ENCODE measurements around the gene AGRN. TPM values are rescaled to one million over a fixed set of nuclear protein-coding genes. Genes with fewer than 3 reads are reported as not detected.
"Not testable (repeated sequence)": the region's sequence is repeated elsewhere in the genome, so short reads cannot be mapped to it uniquely, and the experiment has no call there.

AGRN gene
- total RNA-seq, 1 donor from 2014 or later = 13.0 TPM

- no peak for TF ChIP-seq CTCF (IDR thresholded peaks at IDR 0.05; ENCODE audit: borderline replicate concordance)
- H3K9me3 ChIP-seq (replicated peaks) = no peaks in the 10 kb centered on the region
- H3K4me3 ChIP-seq = no peak overlapping the region
- peaks cover 29% of the 10 kb centered on the region for H3K36me3 ChIP-seq
- no peak overlapping the region for H3K27ac ChIP-seq (replicated peaks)
- peaks cover 27% of the 10 kb centered on the region for H3K27me3 ChIP-seq (ENCODE audit: low read depth)
- H3K4me1 ChIP-seq = peaks cover 15% of the 10 kb centered on the region
- DNase-seq = no peak
- intact Hi-C loops (cut with micrococcal nuclease) = no loop called here
Measured at GRCh38 chr1:1054099-1054700, 34.3 kb downstream of the AGRN start.

- intact Hi-C loops (cut with micrococcal nuclease) = no loop called here
- H3K9me3 ChIP-seq (replicated peaks) = no peaks in the 10 kb centered on the region
- peaks cover 35% of the 10 kb centered on the region for H3K27me3 ChIP-seq (ENCODE audit: low read depth)
- H3K27ac ChIP-seq (replicated peaks) = no peak overlapping the region
- H3K4me1 ChIP-seq = peaks cover 23% of the 10 kb centered on the region
- no peak for DNase-seq
- no peak for TF ChIP-seq CTCF (IDR thresholded peaks at IDR 0.05; ENCODE audit: borderline replicate concordance)
- H3K4me3 ChIP-seq = no peak overlapping the region
- peaks cover 29% of the 10 kb centered on the region for H3K36me3 ChIP-seq
Measured at GRCh38 chr1:1054971-1055370, 35.1 kb downstream of the AGRN start.

- Histone ChIP-seq H3K27me3 (ENCODE audit: low read depth) (peaks cover 46% of the 10 kb centered on the region), H3K36me3 (peaks cover 21% of the 10 kb centered on the region), H3K9me3 (replicated peaks) (no peaks in the 10 kb centered on the region), H3K27ac (replicated peaks) (no peak overlapping the region), H3K4me3 (no peak overlapping the region), H3K4me1 (peaks cover 20% of the 10 kb centered on the region)
- no peak for TF ChIP-seq CTCF (IDR thresholded peaks at IDR 0.05; ENCODE audit: borderline replicate concordance)
- intact Hi-C loops (cut with micrococcal nuclease) = no loop called here
- DNase-seq = no peak
Measured at GRCh38 chr1:1055841-1056736, 36.2 kb downstream of the AGRN start.

GRCh38 chr1:1057769-1058087 is 37.8 kb downstream of the AGRN start:
- H3K9me3 ChIP-seq (replicated peaks); H3K36me3 ChIP-seq; DNase-seq; H3K27ac ChIP-seq (replicated peaks); intact Hi-C loops (cut with micrococcal nuclease); H3K4me3 ChIP-seq: not testable (repeated sequence)
- Histone ChIP-seq H3K27me3 (ENCODE audit: low read depth) (peaks cover 61% of the 10 kb centered on the region), H3K4me1 (peaks cover 26% of the 10 kb centered on the region)

- no peak overlapping the region for H3K27ac ChIP-seq (replicated peaks)
- H3K27me3 ChIP-seq (ENCODE audit: low read depth) = peaks cover 66% of the 10 kb centered on the region
- DNase-seq = no peak
- peaks cover 9% of the 10 kb centered on the region for H3K36me3 ChIP-seq
- intact Hi-C loops (cut with micrococcal nuclease) = no loop called here
- H3K4me1 ChIP-seq = peaks cover 27% of the 10 kb centered on the region
- H3K9me3 ChIP-seq (replicated peaks) = no peaks in the 10 kb centered on the region
- peak overlapping the region; percentile 72 for H3K4me3 ChIP-seq
- TF ChIP-seq CTCF (IDR thresholded peaks at IDR 0.05; ENCODE audit: borderline replicate concordance) = no peak
Measured at GRCh38 chr1:1058088-1058905, 38.4 kb downstream of the AGRN start.
